Right kidney (tissue), 1 donor: Measurements from ENCODE around the gene PLEKHA6.
A peak's percentile ranks its signal among the peaks of the same experiment; 100 is the strongest.
"Not testable (repeated sequence)": the region's sequence is repeated elsewhere in the genome, so short reads cannot be mapped to it uniquely, and the experiment has no call there.

Experiments
- DNase-seq: peaks from one replicate; pipeline ENCODE4 v3.0.0-alpha.2; 2016

Gene PLEKHA6

GRCh38 chr1:204314893-204315658 is 44.7 kb downstream of the PLEKHA6 start:
- peak; percentile 34 for DNase-seq

- DNase-seq, result peak; percentile 42
Observed at GRCh38 chr1:204314171-204314892, 45.4 kb downstream of the PLEKHA6 start.

GRCh38 chr1:204313675-204314074 is 46.1 kb downstream of the PLEKHA6 start:
- DNase-seq, result no peak

- not testable (repeated sequence) for DNase-seq
Observed at GRCh38 chr1:204310970-204311369, 48.8 kb downstream of the PLEKHA6 start.

GRCh38 chr1:204308023-204308628 is 51.6 kb downstream of the PLEKHA6 start:
- DNase-seq, result no peak

- peak; percentile 67 for DNase-seq
Observed at GRCh38 chr1:204307334-204307883, 52.3 kb downstream of the PLEKHA6 start.

GRCh38 chr1:204306076-204306475 is 53.7 kb downstream of the PLEKHA6 start:
- no peak for DNase-seq

- no peak for DNase-seq
Observed at GRCh38 chr1:204304067-204304466, 55.7 kb downstream of the PLEKHA6 start.

GRCh38 chr1:204302769-204303168 is 57.0 kb downstream of the PLEKHA6 start:
- DNase-seq, result no peak

- DNase-seq, result no peak
Observed at GRCh38 chr1:204301171-204301957, 58.4 kb downstream of the PLEKHA6 start.

GRCh38 chr1:204299814-204300365 is 59.8 kb downstream of the PLEKHA6 start:
- DNase-seq, result no peak

- peak; percentile 67 for DNase-seq
Observed at GRCh38 chr1:204296431-204296988, 63.2 kb downstream of the PLEKHA6 start.

- DNase-seq, result no peak
Observed at GRCh38 chr1:204295671-204296070, 64.1 kb downstream of the PLEKHA6 start.

GRCh38 chr1:204294357-204294756 is 65.4 kb downstream of the PLEKHA6 start:
- no peak for DNase-seq

GRCh38 chr1:204293605-204294337 is 66.0 kb downstream of the PLEKHA6 start:
- DNase-seq, result no peak

- no peak for DNase-seq
Observed at GRCh38 chr1:204292740-204293139, 67.0 kb downstream of the PLEKHA6 start.

GRCh38 chr1:204289280-204289679 is 70.4 kb downstream of the PLEKHA6 start:
- no peak for DNase-seq

- DNase-seq, result peak; percentile 72
Observed at GRCh38 chr1:204288021-204288588, 71.6 kb downstream of the PLEKHA6 start.

- no peak for DNase-seq
Observed at GRCh38 chr1:204287466-204287891, 72.2 kb downstream of the PLEKHA6 start.

- DNase-seq, result no peak
Observed at GRCh38 chr1:204286831-204287421, 72.8 kb downstream of the PLEKHA6 start.
